GM10847 (cell line): ENCODE measurements around the gene CCT3.
A peak's percentile ranks its signal among the peaks of the same experiment; 100 is the strongest.

Experiments used
- POLR2A ChIP-seq: IDR thresholded peaks from 2 replicates; pipeline ENCODE4 v1.6.1; 2011; ENCODE audit not compliant: insufficient read length; ENCODE audit errors: extremely low read depth

CCT3 gene

DNA sequence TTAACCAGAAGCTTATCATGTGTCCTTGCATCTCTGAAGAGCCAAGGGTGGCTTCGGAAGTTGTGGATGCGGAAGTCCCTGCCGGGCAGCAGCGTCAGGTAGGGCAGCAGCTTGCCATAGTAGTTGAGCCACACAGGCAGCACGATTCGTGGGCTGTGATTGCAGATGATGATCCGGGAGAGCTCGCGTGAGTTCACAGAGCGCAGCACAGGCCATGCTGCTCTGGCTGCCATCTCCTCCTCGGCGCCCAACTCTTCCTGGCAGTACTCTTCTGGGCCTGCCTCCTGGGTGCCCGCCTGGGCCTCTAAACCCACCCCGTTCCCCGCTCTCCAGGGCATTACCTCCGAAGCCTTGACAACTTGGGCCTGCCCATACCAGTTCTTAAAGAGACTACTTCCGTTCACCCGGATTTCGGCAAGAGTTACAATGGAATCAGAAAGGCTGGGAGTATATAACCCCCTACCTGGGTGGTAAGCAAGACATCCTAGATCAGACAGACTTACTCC lies 39.2 kb downstream of the CCT3 start, which contains the start of gene VHLL:
Gene VHLL (minus strand): TSS at position 456 of the 506 bp plus-strand sequence. CDS start 118 bp downstream, at position 338.
- no peak for TF ChIP-seq POLR2A

- TF ChIP-seq POLR2A: peak; percentile 39
These were observed 42.6 kb downstream of the CCT3 start, which contains the start of gene GLMP for GRCh38 chr1:156295391-156295947. TSS of gene GLMP (minus strand) at chr1:156295679. CDS start at chr1:156295645, 34 bp downstream.

DNA sequence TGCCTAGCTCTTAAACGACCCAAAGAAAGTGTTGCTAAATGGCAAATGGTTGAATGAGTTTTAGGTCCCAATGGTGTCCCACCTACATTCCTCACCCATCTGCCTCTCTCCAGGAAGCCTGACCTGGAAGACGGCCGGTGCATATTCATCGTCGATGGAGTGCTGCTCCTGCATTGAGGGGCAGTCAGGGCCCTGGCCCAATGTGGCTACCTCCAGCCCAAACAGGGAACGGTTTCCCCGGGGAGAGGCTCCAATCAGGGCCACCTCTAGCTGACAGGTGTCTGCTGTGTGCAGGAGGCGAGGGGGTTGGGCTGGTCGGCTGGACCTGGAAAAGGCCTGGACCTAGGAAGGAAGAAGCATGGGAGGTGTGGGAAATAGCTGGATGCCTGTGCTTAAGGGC lies 44.2 kb downstream of the CCT3 start:
- TF ChIP-seq POLR2A: no peak

GRCh38 chr1:156293098-156293434 lies 45.0 kb downstream of the CCT3 start:
- TF ChIP-seq POLR2A: no peak

GRCh38 chr1:156291226-156292061 lies 46.6 kb downstream of the CCT3 start:
- no peak for TF ChIP-seq POLR2A

DNA sequence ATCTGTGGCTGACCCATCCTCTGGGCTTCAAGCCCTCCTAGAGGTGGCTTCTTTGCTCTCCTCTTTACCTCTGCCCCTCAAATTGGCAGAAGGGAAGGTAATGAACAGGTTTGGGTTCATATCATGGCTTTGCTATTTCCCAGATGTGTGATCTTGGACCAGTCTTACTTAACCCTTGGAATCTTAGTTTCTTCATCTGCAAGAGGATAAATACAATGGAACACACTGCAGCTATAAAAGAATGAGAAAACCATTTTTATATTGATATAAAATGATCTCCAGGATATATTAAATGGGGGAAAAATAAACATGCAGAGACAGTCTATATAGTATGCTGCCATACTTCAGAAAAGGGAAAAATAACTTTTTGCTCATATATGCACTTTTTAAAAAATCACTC lies 48.2 kb downstream of the CCT3 start:
- no peak for TF ChIP-seq POLR2A

- TF ChIP-seq POLR2A: no peak
These were observed 52.0 kb downstream of the CCT3 start for GRCh38 chr1:156286061-156286460.

DNA sequence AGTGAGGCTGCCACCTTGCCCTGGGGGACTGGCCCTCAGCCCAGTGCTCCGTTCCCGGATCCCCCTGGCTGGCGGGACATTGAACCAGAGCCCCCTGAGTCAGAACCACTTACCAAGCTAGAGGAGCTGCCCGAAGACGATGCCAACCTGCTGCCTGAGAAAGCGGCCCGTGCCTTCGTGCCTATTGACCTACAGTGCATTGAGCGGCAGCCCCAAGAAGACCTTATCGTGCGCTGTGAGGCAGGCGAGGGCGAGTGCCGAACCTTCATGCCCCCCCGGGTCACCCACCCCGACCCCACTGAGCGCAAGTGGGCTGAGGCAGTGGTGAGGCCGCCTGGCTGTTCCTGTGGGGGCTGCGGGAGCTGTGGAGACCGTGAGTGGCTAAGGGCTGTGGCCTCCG lies 52.7 kb downstream of the CCT3 start:
- TF ChIP-seq POLR2A: no peak

DNA sequence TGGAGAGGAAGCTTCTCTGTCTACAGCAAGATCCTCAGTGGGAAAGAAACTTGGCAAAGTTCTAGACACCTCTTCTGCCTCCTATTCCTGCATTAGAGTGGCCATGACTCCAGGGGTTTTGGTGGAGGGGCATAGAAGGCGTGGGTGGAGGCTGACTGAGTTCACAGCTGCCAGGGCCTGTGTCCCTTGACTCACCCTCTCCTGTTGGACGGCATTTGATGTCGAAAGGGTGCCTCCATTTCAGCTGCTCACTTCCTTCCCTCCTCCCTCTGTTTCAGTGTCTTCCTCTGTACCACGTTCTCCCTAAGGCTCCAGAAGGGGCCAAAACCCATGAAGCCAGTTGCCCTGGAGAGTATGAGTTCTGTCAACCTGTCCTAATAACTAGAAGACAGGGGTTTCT lies 53.3 kb downstream of the CCT3 start:
- TF ChIP-seq POLR2A: no peak

DNA sequence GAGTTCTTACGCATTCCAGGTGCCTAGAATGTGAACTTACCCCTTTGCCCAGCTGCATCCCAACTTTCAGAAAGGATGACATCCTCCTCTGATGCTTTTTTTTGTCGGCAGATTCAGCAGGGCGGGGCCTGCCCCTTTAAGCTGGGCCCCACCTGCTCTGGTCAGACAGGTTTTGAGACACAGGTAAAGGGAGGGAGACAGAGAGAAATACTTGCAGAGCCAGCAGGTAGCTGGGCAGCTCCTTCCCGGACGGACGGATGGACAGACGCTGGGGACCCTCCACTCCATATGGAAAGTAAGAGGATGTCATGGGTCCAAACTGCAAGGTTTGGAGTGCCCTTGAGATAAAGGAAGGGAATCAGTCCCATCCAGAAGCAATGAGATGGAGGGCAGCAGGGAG lies 54.0 kb downstream of the CCT3 start, which contains the start of gene TMEM79:
Gene TMEM79 (plus strand): TSS at position 214 of the 400 bp plus-strand sequence. CDS start 902 bp downstream, outside the sequence.
- no peak for TF ChIP-seq POLR2A

DNA sequence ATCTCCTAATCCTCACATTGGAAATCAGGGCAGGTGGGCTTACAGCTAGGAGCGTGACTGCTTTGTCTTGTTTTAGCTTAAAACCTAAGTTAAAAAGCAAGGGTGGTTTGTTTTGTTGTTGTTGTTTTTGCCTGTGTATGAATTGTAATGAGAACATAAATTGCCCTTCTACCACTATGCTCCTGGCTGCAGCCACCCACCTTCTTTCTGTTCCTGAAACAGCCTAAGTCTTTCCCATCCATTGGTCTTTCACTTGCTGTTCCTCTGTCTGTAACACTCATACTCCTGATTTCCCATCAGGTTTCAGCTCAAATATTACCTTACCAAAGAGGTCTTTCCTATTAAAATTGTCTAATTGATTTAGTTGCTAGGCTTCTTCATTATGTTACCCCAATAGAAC lies 54.6 kb downstream of the CCT3 start:
- no peak for TF ChIP-seq POLR2A

GRCh38 chr1:156282479-156283222 lies 55.4 kb downstream of the CCT3 start, which contains the start of gene SMG5:
TSS of gene SMG5 (minus strand) at chr1:156282825. CDS start at chr1:156282680, 145 bp downstream.
- TF ChIP-seq POLR2A: peak; percentile 96

DNA sequence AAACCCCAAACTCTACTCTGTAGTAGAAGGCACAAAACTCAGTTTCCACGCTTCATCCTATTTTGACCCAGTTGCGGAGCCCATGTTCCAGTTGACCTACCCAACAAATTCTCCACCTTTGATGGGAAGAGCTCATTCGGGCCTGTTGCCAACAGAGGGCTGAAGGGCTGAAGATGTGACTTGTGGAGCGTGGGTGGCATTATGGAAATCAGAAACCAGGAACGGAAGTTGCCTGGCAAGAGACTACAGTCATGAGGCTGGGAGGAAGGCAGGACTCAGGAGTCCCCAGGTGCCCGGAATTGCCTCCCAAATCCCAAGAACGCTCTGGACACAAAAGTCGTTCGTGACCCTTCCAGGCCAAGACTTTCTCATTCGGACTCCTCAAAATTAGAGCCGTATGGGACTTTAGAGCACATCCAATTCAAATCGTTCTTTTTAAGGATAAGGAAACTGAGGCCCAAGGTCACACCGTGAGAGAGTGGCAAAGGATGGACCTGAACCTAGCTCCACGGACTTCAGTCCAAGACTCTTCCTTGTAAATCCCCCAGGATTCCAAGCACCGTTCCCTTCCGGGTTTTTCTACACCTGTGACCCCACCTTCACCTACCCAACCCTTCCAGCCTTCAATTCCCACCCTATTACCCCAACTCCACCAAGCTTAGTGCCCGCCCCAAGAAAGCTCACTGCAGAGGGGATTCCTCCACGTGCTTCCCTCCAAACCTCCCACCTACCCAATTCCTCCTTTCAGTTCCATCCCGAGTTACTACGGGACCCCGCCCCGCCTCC lies 56.2 kb downstream of the CCT3 start:
- no peak for TF ChIP-seq POLR2A

GRCh38 chr1:156281281-156281680 lies 56.8 kb downstream of the CCT3 start:
- TF ChIP-seq POLR2A: no peak

DNA sequence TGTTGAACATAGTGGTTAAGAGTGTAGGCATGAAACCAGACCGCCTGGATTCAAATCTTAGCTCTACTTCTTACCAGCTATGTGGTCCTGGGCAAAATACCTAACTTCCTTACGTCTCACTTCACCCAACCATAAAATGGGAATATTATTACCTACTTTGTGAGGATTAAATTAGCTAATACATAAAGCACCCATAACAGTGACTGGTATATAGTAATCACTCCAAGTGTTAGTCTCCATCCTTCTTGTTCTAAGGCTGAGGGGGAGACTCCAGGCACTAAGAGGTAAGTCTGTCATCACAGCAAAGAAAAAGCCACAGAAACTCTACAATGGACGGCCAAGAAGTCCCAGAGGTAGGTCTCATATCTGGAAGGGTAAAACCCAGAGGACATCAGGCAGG lies 58.3 kb downstream of the CCT3 start:
- no peak for TF ChIP-seq POLR2A
